Measurements from ENCODE around the gene C8A.

- TF ChIP-seq POLR2A (IDR thresholded peaks at IDR 0.05) (no peak), CTCF (IDR thresholded peaks at IDR 0.05) (no peak)
Observed at GRCh38 chr1:56816909-56817308, 37.7 kb upstream of the C8A start.
